GM12873 (cell line): ENCODE measurements around the gene AFP.

ENCODE experiments used
- TF ChIP-seq, protein P1 (sequence below): IDR thresholded peaks from 2 replicates; pipeline ENCODE4 v1.5.1; 2012; ENCODE audit warnings: low read depth, mild to moderate bottlenecking, moderate library complexity, low read length, control low read depth; ENCODE audit not compliant: insufficient read depth; ENCODE audit errors: missing control alignments

AFP gene

GRCh38 chr4:73479323-73479722 lies 43.3 kb downstream of the AFP start:
- TF ChIP-seq, protein P1, sequence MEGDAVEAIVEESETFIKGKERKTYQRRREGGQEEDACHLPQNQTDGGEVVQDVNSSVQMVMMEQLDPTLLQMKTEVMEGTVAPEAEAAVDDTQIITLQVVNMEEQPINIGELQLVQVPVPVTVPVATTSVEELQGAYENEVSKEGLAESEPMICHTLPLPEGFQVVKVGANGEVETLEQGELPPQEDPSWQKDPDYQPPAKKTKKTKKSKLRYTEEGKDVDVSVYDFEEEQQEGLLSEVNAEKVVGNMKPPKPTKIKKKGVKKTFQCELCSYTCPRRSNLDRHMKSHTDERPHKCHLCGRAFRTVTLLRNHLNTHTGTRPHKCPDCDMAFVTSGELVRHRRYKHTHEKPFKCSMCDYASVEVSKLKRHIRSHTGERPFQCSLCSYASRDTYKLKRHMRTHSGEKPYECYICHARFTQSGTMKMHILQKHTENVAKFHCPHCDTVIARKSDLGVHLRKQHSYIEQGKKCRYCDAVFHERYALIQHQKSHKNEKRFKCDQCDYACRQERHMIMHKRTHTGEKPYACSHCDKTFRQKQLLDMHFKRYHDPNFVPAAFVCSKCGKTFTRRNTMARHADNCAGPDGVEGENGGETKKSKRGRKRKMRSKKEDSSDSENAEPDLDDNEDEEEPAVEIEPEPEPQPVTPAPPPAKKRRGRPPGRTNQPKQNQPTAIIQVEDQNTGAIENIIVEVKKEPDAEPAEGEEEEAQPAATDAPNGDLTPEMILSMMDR: no peak

GRCh38 chr4:73481358-73481757 lies 45.3 kb downstream of the AFP start, which contains the start of gene AFM:
AFM (plus strand) TSS chr4:73481745; CDS start chr4:73481776, 31 bp downstream.
- TF ChIP-seq, protein P1: no peak

GRCh38 chr4:73485085-73485484 lies 49.1 kb downstream of the AFP start:
- TF ChIP-seq, protein P1: no peak

DNA sequence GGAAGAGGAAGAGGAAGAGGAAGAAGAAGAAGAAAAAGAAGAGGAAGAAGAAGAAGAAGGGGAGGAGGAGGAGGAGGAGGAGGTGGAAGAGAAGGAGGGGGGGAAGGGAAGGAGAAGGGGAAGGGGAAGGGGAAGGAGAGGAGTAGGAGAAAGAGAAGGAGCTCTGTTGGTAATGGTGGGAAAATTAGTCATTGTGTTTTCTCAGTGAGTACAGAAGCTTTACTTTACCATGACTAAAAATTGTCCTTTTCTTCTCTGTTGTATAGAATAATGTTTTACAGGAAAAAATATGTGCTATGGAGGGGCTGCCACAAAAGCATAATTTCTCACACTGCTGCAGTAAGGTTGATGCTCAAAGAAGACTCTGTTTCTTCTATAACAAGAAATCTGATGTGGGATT lies 49.6 kb downstream of the AFP start:
- TF ChIP-seq, protein P1: no peak

GRCh38 chr4:73486497-73486896 lies 50.5 kb downstream of the AFP start:
- TF ChIP-seq, protein P1: no peak

- TF ChIP-seq, protein P1: no peak
Measured at GRCh38 chr4:73487233-73487632, 51.2 kb downstream of the AFP start.

- TF ChIP-seq, protein P1: no peak
Measured at GRCh38 chr4:73499996-73500765, 64.2 kb downstream of the AFP start.
